ENCODE results near the gene ADRA2B.

GRCh38 chr2:96116424-96116878 lies at the start of gene ADRA2B:
- TF ChIP-seq CTCF (IDR thresholded peaks at IDR 0.05), result no peak
- TF ChIP-seq EZH2 (IDR thresholded peaks at IDR 0.05; ENCODE audit: borderline replicate concordance, insufficient read depth, low read depth, low read length, poor library complexity, severe bottlenecking), result no peak
